ENCODE measurements around the gene PTPRN2.

The PTPRN2 gene

GRCh38 chr7:158011941-158012340, 575.7 kb downstream of the PTPRN2 start:
- no peak for DNase-seq (ENCODE audit: low read depth)

GRCh38 chr7:158010961-158011693, 576.5 kb downstream of the PTPRN2 start:
- no peak for DNase-seq (ENCODE audit: low read depth)

GRCh38 chr7:158009886-158010285, 577.7 kb downstream of the PTPRN2 start:
- no peak for DNase-seq (ENCODE audit: low read depth)

- DNase-seq (ENCODE audit: low read depth), result no peak
These were observed 579.4 kb downstream of the PTPRN2 start for GRCh38 chr7:158008267-158008666.

- no peak for DNase-seq (ENCODE audit: low read depth)
These were observed 579.8 kb downstream of the PTPRN2 start for GRCh38 chr7:158007697-158008257.

- DNase-seq (ENCODE audit: low read depth), result no peak
These were observed 580.6 kb downstream of the PTPRN2 start for GRCh38 chr7:158006841-158007696.

- DNase-seq (ENCODE audit: low read depth), result no peak
These were observed 582.1 kb downstream of the PTPRN2 start for GRCh38 chr7:158005531-158005930.

- no peak for DNase-seq (ENCODE audit: low read depth)
These were observed 583.5 kb downstream of the PTPRN2 start for GRCh38 chr7:158004123-158004490.

- DNase-seq (ENCODE audit: low read depth), result no peak
These were observed 584.0 kb downstream of the PTPRN2 start for GRCh38 chr7:158003441-158004122.

- DNase-seq (ENCODE audit: low read depth), result no peak
These were observed 585.0 kb downstream of the PTPRN2 start for GRCh38 chr7:158002486-158003080.

- DNase-seq (ENCODE audit: low read depth), result no peak
These were observed 585.9 kb downstream of the PTPRN2 start for GRCh38 chr7:158001621-158002320.

GRCh38 chr7:158001003-158001402, 586.6 kb downstream of the PTPRN2 start:
- no peak for DNase-seq (ENCODE audit: low read depth)

GRCh38 chr7:158000160-158000559, 587.5 kb downstream of the PTPRN2 start:
- DNase-seq (ENCODE audit: low read depth), result no peak

GRCh38 chr7:157998884-157999552, 588.6 kb downstream of the PTPRN2 start:
- DNase-seq (ENCODE audit: low read depth), result no peak

- no peak for DNase-seq (ENCODE audit: low read depth)
These were observed 590.2 kb downstream of the PTPRN2 start for GRCh38 chr7:157997471-157997870.

- DNase-seq (ENCODE audit: low read depth), result no peak
These were observed 590.6 kb downstream of the PTPRN2 start for GRCh38 chr7:157997080-157997440.

- DNase-seq (ENCODE audit: low read depth), result no peak
These were observed 591.1 kb downstream of the PTPRN2 start for GRCh38 chr7:157996359-157997079.

- DNase-seq (ENCODE audit: low read depth), result no peak
These were observed 591.8 kb downstream of the PTPRN2 start for GRCh38 chr7:157995815-157996214.

GRCh38 chr7:157994319-157994718, 593.3 kb downstream of the PTPRN2 start:
- no peak for DNase-seq (ENCODE audit: low read depth)

- DNase-seq (ENCODE audit: low read depth), result no peak
These were observed 594.1 kb downstream of the PTPRN2 start for GRCh38 chr7:157993406-157994105.
